ENCODE measurements around the gene NRP2. TPM values are rescaled to one million over a fixed set of nuclear protein-coding genes. Genes with fewer than 3 reads are reported as not detected.

Gene NRP2, protein sequence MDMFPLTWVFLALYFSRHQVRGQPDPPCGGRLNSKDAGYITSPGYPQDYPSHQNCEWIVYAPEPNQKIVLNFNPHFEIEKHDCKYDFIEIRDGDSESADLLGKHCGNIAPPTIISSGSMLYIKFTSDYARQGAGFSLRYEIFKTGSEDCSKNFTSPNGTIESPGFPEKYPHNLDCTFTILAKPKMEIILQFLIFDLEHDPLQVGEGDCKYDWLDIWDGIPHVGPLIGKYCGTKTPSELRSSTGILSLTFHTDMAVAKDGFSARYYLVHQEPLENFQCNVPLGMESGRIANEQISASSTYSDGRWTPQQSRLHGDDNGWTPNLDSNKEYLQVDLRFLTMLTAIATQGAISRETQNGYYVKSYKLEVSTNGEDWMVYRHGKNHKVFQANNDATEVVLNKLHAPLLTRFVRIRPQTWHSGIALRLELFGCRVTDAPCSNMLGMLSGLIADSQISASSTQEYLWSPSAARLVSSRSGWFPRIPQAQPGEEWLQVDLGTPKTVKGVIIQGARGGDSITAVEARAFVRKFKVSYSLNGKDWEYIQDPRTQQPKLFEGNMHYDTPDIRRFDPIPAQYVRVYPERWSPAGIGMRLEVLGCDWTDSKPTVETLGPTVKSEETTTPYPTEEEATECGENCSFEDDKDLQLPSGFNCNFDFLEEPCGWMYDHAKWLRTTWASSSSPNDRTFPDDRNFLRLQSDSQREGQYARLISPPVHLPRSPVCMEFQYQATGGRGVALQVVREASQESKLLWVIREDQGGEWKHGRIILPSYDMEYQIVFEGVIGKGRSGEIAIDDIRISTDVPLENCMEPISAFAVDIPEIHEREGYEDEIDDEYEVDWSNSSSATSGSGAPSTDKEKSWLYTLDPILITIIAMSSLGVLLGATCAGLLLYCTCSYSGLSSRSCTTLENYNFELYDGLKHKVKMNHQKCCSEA
- total RNA-seq, result 12.6 and 19.0 TPM in 2 replicates

DNA sequence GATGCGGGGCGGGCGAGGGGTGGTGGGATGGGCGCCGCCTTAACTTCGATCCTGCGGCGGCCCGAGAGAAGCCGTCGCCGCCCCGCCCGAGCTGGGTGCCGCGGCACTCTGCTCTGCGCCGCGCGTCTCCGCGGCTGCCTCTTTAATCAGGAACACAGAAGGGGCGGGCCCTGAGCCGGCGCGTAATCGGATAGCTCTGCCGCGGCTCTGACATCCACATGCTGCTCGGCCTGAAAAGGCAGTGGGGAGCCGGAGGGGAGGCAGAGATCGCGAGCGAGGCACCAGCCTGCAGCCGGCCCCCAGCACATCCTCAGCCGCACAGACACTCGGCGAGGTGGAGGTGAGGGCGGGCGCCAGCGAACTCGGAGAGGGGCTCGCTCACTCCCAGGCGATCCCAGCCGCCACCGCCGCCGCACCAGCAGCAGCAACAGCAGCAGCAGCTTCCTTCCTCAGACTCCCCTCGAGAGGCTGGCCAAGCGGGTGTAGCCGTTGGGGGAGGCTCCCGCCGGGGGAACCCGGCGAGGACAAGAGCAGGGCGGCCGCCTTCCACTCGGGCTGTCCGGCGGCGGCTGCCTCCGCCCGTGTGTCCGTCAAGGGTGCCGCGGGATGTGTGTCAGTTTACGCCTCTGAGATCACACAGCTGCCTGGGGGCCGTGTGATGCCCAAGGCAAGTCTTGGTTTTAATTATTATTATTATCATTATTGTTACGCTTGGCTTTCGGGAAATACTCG, at the start of gene NRP2:
TSS of gene NRP2 (plus strand) at position 263 of the 732 bp plus-strand sequence. CDS start 790 bp downstream, outside the sequence.

All from cardiac atrium fibroblast (primary cell).